GM21723 (cell line): ENCODE results near the gene PIK3R5.

ENCODE experiments used
- ATAC-seq: cut with Tn5 transposase; IDR thresholded peaks from one replicate; pipeline ENCODE4 v1.9.1; 2021; ENCODE audit warnings: mild to moderate bottlenecking, moderate library complexity; ENCODE audit not compliant: unreplicated experiment

The PIK3R5 gene

DNA sequence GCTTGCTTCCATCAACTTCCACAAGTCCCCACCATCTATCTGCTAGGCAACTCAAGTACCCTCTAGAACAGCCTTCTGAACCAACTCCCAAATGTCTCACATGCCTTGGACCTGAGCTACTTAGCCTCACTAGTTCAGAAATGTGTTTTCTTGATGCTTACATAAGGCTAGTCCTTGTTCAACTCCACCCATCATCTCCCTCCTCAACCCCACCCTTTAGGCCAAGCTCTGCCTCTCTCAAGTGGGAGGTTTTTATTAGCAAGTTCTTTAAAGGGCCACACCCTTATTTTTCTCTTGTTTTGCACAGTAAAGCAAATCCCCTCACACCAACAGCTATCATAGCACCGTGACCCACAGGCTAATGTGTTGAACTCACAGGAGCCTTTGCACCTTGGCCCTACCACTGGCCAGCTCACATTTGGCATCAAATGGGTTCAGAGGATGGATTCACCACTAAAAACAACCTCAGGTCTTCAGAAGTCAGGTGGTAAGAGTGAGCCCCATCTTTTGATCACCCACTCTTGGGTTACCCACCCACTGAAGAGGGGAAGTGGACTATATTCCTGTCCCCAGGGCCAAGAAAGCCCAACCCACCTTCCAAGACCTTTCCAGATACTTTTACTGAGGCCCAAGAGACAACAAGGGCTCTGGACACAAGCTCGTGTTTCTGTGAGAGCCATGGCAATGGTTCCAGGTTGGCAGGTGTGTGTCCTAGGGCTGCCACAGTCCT is 12.2 kb downstream of the PIK3R5 start:
- ATAC-seq, result no peak

DNA sequence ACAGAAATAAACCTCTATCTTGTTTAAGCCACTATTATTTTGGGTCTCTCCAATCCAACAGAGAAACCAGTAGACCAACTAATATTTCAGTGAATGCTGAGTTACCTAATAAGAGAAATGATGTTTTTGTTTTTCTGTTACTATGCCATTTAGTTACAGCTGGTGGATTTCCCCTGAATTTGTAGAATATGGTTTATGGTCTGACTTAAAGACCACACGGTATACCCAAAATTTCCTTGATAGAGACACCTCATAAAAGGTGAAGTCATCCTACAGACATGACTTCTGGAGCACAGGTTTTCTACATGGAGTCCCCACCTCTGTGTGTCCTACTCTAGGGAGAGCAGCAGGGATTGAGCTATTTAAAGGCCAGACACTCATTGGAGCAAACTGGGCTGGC is 13.3 kb downstream of the PIK3R5 start:
- ATAC-seq, result no peak

GRCh38 chr17:8951206-8951605 is 14.3 kb downstream of the PIK3R5 start:
- ATAC-seq, result no peak

DNA sequence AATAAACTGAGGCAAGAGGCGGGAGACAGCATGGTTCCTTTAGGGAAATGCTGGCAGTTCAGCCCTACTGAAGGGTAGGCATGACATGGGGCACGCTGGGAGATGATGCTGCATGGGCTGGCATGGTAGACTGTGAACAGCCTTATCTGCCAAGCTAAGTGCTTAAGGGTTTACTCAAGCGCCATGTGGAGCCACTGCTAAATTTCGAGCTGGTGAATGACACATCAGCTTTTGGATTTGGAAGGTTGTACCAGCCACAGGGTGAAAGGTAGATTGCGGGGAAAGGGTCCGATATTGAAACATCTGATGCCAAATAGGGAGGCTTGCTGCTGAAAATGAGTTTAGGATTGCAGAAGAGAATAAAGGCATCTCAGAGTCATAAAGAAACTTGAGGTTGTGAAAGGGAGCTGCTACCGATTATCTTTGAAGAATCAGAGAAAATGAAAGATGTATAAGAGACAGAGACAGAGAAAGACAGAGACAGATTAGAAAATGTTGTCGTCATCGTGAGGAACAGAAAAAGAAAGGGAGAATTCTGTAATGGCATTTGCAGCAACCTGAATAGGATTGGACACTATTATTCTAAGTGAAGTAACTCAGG is 16.3 kb downstream of the PIK3R5 start:
- ATAC-seq, result no peak

GRCh38 chr17:8948462-8948861 is 17.0 kb downstream of the PIK3R5 start:
- no peak for ATAC-seq

GRCh38 chr17:8947201-8947600 is 18.3 kb downstream of the PIK3R5 start:
- no peak for ATAC-seq

- ATAC-seq, result no peak
These were observed 19.0 kb downstream of the PIK3R5 start for GRCh38 chr17:8946476-8946875.

DNA sequence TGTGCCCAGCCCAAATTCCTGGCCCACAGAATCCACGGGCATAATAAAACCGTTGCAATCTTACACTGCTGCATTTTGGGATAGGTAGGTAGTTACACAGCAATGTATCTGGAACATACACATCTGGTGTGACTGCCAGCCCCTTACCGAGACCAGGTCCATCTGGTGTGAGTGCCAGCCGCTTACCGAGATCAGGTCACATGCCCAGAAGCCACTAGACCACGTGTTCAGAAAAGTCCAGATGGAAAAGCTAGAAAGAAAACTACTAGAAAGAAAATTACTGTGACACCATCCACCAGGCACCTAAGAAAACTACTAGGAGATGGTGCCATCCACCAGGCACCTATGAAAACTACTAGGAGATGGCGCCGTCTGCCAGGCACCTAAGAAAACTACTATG is 19.4 kb downstream of the PIK3R5 start:
- no peak for ATAC-seq

DNA sequence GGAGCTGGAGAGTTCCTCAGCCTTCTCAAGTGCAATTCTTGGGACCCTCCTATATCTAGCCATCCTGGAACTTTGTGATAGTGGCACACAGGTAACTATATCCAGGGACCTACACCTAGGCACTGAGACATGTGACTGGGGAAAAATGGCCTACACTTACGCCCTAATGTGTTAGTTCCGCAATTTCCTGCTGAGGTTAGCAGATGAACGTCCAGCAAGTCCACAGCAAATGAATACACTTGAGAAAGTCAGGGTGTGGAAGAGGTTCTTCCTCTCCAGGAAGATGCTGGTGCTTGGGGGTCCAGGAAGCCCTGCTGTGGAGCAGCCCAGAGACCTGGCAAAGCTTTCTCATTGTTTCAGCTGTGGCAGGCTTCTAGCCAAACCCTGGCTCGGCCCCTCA is 20.8 kb downstream of the PIK3R5 start:
- no peak for ATAC-seq

GRCh38 chr17:8944083-8944482 is 21.4 kb downstream of the PIK3R5 start:
- ATAC-seq, result no peak

GRCh38 chr17:8941980-8942622 is 23.4 kb downstream of the PIK3R5 start:
- ATAC-seq, result peak; percentile 8

DNA sequence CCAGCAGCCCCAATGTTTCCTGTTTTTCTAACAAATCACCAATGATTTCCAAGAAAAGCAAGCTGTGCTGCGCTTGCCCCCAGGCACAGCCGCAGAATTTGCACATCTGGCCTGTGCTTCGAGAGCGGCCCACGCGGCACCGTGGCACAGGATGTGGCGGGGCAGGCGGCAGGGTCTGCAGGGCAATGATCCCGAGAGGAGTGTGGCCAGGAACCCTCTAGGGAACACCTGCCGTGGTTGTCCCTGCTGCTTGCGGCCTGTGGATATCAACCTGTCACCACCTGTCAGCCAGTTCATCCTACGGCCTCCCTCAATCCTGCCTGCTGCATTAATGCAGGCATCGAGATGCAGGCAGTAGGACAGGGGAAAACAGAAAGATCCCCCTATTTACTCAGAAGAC is 24.0 kb downstream of the PIK3R5 start:
- peak; percentile 52 for ATAC-seq

GRCh38 chr17:8940866-8941471 is 24.5 kb downstream of the PIK3R5 start:
- ATAC-seq, result no peak

GRCh38 chr17:8939496-8940334 is 25.8 kb downstream of the PIK3R5 start:
- peak; percentile 49 for ATAC-seq

DNA sequence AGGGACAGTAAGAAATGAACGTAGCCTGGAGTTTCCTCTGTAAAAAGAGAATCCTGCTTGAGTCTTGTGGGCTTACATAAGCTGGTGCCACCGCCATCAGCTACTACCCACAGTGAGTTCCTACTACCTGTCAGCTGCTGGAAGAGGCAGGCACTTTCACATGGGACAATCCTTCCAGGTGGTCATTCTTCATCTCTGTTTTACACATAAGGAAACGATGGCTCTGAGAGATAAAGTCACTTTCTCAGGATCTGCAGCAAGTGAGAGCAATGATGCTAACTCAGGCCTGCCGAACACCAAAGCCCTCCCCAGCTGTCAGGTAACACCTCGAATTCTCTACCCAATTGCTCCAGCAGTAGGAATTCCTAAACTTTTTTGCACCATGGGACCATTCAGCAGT is 26.6 kb downstream of the PIK3R5 start:
- ATAC-seq, result no peak

DNA sequence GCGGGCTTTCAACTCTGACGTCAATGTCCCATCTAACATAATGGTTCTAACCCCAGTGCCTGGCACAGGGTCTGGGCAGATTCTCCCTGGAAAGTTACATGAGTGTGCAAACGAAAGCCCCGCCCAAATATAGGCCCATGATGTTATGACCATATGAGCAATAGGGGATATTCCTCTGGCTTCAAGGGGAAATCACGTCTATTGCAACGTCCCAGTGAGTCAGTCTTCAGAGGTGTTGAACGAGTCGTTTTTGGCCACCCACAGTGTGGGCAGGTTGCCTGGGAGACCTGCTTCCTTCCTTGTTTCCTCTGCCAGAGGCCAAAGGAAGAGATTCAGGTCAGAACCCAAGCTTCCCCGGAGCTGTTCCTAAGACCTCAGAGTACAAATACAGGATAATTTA is 30.3 kb downstream of the PIK3R5 start:
- peak; percentile 41 for ATAC-seq

DNA sequence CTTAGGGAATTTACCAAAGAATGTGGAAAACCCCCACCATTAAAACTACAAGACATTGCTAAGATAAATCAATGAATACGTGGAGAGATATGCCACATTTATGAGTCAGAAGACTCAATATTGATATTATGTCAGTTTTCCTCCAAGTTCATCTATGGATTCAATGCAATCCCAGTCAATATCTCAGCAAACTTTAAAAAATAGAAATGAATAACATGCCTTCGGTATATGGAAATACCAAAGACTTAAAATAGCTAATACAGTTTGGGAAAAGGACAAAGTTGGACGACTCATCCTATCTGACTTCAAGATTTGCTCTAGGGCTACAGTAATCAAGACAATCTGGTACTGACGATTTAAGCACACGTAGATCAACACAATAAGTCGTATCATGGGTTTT is 31.2 kb downstream of the PIK3R5 start:
- ATAC-seq, result no peak

DNA sequence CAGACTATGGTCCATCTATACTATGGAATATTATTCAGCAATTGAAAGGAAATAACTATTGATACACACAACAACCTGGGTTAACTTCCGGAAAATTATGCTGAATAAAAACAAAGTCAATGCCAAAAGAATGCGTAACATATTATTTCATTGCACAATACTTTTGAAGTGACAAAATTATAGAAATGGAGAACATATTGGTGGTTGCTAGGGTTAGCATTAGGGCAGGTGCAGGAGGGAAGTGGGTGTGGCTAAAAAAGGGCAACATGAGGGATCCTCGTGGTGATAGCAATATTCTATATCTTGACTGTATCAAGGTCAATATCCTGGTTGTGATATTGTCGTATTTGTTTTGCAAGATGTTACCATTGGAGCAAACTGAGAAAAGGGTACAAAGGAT is 34.9 kb downstream of the PIK3R5 start:
- ATAC-seq, result no peak

GRCh38 chr17:8928347-8928746 is 37.2 kb downstream of the PIK3R5 start:
- ATAC-seq, result no peak

DNA sequence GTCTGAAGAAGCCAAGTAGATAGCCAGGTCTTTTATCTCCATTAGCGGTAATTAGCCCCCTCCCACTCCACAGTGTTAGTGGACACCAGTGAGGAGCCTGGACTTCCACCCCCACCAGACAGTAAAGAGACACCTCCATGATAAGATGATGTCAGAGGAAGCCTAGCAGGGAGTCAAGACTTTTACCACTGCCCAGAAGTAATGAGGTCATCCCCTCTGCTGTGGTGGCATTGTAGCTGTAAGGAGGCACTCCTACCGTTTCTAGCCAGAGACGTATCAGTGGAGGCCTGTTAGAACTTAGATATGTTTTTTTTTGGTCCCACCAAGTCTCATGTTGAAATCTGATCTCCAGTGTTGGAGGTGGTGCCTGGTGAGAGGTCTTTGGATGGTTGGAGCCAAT is 38.1 kb downstream of the PIK3R5 start:
- ATAC-seq, result no peak

DNA sequence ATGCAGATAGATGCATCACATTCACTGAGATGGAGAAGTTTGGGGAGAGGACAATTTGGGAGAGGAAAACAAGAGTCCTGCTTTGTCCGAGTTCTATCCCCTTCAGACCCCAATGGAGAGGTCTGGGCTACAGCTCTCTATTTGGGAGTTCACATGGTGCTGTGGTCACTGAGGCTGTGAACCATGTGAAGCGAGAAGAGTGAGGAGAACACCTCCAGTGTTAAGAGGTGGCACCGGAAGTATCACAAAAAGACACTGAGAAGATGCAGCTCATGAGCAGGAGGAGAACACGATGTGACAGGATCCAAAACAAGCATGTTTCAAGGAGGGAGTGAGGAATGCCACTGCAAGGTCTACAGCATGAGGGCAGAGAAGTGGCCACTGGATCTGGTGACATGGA is 39.7 kb downstream of the PIK3R5 start:
- no peak for ATAC-seq
